SK-MEL-5 (cell line): ENCODE results near the gene RASSF10. TPM values are rescaled to one million over a fixed set of nuclear protein-coding genes. Genes with fewer than 3 reads are reported as not detected.
"Not testable (repeated sequence)": the region's sequence is repeated elsewhere in the genome, so short reads cannot be mapped to it uniquely, and the experiment has no call there.

ENCODE experiments used
- DNase-seq: peaks from one replicate; pipeline ENCODE4 v3.0.0-alpha.2; 2016; ENCODE audit warnings: low read depth, low spot score
- in situ Hi-C: cut with HindIII; loops from 2 replicates; pipeline ENCODE4 v1.10.0; 2016; ENCODE audit warnings: low sequenced_read_pairs, high pct_unique_total_duplicates, low pct_unique_long_range_greater_than_20kb
- total RNA-seq: library from RNA; depleted of rRNA; stranded (reverse); fragments of >200 nt; shearing (Covaris generic); gene quantifications from 2 replicates; pipeline ENCODE4 v1.2.3, GENCODE V29; 2014

RASSF10 gene
- total RNA-seq, 1 experiment from 2014 or later, result 0.45 TPM

DNA sequence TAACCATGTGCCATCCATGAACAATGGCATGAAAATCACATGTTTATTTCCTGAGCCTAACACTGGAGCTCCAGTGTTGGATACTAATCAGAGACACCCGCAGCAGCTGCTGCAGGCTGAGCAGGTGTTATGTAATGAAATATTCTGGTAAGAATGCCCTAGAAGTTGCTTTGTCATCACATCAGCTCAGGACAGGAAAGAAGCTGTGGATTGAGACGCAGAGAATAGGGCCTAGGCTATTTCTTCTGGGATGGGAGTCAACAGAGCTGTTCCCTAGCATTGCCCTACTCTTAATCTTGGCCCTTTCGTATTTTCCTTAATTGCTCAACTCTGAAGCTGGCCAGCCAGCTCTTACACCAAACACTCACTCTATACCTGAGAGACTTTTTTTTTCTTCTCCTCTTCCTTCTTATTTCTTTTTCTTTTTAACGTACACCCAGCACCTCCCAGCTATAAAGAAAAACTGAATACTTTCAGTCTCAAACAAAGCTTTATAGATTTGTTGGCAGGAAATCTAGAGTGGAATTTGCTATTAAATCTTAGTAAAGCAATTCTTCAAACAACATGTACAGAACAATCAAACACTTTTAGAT, 31.9 kb downstream of the RASSF10 start:
- in situ Hi-C loops, result no loop called here

DNA sequence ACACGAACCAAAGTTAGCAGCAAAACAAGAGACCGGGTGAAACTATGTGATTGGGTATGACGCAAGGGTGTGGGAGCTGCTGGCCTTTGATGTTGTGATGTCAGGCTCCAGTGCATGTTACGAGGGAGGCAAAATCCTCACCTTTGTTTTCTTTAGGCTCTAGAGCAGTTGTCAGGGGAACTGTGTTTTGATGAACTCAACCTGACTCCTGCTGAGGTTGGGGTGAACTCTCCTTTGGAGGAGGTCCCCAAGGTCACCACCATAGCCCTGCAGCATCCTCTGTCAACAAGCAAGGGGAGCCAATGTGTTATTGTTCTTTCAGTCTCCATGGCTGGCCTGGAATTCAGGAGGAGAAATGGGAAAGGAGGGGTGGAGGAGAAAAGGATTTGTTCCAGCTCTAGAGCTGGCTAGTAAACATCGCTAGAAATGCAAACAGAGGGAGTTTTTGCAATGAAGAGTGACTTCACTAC, 33.8 kb downstream of the RASSF10 start:
- in situ Hi-C loops, result no loop called here
- DNase-seq, result no peak

More for the DNA sequence above, 31.9 kb downstream of the RASSF10 start:
- DNase-seq, result peak; percentile 14

DNA sequence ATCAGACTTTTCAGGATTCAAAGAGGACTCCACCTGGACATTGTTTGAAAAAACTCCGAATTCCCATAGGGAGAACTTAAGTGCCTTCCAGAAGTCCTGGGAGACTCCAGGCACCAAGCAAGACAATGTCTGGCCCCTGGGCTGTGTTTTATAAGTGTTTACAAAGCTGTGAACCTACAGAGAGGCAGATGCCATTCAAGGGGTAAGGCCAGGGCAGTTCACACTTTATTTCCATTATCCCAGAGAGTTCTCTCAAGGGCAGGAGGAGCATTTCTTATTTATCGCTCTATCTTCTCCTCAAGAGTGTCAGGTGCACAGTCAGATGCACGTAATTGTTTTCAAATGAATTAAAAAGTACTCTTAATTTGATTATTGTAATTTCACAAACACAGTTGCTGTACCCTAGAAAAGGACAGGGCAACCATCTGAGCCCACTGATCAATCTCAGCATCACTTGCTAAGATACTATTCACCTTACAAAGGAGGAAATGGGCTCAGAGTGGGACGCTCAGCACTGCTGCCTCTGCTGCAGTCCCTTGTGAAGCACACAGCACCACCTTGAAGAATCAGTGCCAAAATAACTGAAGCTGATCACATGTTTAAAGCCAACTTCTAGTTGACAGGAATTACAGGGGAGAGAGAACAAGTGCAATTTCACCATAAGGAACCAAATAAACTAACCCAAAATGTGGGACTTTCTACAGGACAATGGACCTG, 35.0 kb downstream of the RASSF10 start:
- no peak for DNase-seq
- in situ Hi-C loops, result no loop called here

DNA sequence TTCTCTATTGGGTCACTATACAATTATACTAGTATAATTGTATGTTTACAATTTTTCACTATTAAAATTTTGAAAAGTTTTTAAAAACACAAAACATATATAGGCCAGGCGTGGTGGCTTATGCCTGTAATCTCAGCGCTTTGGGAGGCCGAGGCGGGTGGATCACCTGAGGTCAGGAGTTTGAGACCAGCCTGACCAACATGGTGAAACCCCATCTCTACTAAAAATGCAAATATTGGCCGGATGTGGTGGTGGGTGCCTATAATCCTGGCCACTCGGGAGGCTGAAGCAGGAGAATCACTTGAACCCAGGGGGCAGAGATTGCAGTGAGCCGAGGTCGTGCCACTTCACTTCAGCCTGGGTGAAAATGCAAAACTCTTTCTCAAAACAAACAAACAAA, 36.0 kb downstream of the RASSF10 start:
- in situ Hi-C loops, DNase-seq: not testable (repeated sequence)

DNA sequence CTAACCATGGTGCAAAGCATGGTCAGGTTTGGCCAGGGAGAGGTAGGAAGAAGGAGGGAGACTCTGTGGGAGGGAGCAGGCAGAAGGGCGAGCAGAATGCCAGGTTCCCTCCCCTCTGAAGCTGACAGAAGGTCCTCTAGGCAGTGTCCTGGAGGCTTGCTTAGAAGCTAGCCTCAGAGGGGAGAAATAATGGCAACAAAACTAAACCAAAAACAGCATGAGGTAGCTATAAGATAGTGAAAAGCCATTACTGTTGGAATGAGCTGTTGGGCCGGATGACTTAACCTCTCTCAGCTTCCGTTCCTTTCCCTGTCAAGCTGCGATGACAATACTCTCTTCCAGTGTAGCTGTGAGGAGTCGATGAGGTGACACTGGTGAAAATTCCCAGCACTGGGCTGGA, 36.6 kb downstream of the RASSF10 start:
- in situ Hi-C loops, result no loop called here
- no peak for DNase-seq

DNA sequence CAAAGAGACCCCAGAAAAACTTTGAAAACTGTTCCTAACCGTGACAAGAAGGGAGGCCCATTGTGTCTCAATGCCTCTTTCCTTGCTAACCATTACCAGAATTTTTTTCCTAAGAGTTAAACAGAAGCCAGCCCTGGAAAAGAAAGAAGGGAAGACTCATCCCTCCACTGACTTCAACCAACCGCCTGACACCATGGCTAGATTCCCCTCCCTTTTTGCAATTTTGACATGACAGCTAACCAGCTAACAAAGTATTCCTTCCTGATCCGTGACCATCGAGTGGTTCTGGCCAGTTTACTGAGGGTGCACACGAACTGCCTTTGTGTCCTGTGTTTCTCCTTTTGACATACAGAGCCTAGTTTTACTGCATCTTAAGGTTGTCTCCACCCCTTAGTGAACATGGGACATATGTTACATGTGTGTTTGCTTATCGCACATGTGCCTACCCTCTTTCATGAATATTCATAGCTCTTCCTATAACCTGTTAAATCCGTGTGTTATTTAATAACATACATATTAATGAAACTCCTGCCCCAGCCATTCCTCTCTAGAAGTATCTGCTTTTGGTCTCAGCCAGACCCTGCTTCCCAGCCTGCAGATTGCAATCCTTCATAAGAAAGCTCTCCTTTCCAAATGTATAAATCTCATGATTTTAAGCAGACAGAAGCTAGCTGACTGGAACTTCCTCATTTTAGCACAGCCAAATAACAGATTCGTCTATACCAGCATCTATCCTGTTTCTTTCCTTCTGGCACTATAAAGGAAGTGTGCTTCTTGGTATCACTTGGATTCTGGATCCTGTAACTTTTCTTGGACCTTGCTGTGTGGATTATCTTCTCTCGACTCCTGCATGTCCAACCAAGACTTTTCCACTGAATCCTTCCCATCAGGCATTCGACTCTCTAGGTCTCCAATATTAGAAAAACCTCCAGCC, 37.8 kb downstream of the RASSF10 start:
- in situ Hi-C loops, result no loop called here
- no peak for DNase-seq

DNA sequence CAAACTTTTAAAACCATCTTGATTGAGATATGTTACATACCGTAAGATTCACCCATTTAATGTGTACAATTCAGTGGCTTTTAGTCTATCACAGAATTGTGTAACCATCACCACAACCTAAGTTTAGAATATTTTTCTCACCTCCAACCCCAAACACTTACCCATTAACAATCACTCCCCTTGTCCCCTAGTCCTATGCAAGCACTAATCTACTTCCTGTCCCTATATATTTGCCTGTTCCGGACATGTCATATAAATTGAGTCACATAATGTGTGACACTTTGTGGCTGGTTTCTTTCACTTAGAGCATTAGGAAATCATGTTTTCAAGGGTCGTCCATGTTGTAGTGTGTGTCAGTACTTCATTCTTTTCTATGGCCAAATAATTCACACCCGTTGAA, 38.8 kb downstream of the RASSF10 start:
- in situ Hi-C loops, result no loop called here
- DNase-seq, result no peak

DNA sequence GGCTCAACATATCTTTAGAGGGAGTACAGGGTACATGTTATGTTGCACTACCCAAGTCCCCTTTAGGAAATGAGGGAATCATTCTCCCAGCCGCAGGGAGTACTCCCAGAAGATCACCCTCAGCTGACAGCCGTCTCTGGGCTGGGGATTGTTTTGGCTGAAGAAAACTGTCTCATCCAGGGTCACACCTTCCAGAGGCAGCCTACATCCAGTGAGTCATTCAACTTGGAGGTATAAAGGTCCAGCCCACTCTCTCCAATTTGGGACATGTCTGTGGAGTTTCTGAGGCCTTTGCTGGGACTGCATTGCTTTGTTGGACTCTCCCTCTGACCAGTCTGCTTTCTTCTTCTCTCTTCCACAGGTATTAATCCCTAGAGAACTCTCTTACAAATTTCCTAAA, 42.1 kb downstream of the RASSF10 start:
- in situ Hi-C loops, result no loop called here
- DNase-seq, result no peak

DNA sequence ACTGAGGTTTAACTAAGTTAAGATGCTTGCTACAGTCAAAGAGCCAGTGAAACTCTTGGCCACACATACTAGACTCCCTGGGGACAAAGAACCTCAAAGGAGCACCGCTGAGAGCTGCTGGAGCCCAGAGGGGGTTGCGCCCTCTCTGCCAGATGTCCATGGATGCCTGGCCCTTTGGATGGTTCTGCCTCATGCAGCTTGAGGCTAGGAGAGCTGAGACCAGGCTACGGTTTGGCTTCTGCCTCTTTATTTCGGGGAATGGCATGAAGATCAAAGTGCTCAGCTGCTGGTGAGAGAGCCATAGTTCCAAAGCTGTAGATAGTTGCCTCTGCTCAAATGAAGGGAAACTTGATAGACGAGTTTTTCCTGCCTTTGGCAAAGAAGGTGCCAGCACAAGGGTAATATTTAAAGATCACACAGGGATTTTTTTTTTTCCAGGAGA, 43.0 kb downstream of the RASSF10 start:
- in situ Hi-C loops, result no loop called here
- no peak for DNase-seq

DNA sequence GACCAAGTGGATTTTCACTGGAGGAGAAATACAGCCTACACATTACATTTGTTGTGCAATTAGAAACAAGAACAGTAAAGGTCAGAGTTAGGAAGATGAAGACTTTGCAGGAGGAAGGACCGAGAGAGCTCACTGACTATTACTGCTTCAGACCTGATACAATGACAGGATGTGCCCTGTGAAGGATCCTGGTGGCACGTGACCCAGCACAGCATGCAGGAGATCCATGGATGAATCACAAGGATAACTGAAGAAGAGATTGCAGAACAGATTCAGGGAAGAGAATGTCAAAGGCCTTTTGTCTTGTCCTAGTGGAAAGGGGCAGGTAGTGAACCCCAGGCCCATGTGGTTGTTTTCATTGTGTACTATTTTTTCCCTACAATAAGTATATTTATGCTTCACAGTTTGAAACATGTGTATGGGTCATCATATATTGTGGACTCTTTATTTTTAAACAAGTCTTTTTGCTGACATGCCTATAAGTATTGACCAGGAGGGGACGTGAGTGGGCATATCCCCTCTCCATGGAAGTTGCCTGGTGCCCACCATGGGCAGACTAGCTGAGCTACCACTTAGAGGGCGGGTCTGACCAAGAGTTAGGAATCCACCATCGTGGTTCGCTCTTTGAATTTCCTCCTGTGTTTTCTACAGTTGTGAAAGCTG, 44.3 kb downstream of the RASSF10 start:
- peak; percentile 41 for DNase-seq
- in situ Hi-C loops, result no loop called here

DNA sequence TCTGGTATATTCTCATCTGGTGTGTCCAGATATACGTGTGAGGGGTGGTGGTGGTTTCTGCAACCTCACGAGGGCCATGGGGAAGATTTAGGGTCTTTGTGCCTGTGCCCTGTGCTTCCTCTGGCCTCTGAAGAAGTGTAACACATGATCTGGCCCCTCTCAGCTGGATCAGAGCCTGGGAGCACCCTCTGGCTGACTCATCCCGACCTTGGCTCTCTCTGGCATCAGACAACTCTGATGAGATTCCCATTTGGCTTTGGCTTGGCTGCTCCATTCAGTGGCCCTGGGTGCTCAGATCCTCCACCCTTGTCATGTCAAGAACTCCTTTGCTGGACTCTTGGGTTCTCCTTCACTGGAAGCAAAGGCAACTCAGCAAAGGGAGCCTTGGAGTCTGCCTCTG, 45.2 kb downstream of the RASSF10 start:
- no peak for DNase-seq
- in situ Hi-C loops, result no loop called here

DNA sequence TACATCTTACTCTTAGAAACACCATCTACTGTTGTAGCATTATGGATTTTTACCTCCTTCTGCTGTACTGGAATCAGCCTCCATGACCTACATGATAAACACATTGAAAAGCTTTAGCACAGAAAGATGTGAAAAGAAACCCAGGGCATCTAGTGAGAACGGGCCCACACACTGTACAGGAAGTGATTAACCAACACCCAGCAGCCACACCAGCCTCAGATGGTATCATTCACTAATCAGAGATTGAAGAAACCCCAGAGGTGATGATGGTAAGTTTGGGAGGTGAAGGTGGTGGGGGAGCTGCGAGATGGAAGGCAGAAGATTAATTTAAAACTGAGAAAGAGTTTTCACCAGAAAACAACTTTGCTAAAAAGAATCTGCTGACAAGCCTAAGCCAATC, 46.1 kb downstream of the RASSF10 start:
- in situ Hi-C loops, result no loop called here
- no peak for DNase-seq

DNA sequence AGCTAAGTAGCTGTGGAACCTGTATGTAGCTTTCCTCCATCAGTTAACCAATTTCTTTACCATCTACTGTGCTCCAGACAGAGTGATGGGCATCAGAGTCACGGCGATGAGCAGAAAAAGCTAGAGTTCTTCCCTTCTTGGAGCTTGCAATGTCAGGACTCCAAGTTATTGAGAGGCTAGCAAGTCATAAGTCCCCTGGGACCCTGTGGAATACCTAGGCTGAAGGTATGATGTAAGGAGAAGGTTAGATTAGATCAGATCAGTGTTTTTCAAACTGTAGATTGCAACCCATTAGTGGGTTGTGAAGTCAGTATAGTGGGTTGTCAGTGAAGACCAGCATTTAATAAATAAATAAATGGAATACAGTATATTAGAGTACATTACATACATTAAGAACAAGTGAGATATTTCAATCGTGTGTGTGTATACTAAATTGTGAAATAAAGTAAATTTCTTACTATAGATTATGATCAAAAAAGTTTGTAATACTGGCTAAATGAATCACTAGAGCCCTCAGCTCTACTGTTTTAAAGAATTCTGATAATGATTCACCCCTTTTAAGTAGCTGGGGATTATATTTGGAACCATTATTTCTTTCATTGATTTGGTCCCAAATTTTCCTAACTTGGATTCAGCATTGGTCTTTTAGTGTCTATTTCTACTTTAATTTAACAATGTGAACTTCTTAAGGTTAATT, 52.3 kb downstream of the RASSF10 start:
- in situ Hi-C loops, result no loop called here
- peak; percentile 70 for DNase-seq
